ENCODE results near the gene MTCH2.

GRCh38 chr11:47642099-47642855 is at the start of gene MTCH2:
- TF ChIP-seq, protein P1, sequence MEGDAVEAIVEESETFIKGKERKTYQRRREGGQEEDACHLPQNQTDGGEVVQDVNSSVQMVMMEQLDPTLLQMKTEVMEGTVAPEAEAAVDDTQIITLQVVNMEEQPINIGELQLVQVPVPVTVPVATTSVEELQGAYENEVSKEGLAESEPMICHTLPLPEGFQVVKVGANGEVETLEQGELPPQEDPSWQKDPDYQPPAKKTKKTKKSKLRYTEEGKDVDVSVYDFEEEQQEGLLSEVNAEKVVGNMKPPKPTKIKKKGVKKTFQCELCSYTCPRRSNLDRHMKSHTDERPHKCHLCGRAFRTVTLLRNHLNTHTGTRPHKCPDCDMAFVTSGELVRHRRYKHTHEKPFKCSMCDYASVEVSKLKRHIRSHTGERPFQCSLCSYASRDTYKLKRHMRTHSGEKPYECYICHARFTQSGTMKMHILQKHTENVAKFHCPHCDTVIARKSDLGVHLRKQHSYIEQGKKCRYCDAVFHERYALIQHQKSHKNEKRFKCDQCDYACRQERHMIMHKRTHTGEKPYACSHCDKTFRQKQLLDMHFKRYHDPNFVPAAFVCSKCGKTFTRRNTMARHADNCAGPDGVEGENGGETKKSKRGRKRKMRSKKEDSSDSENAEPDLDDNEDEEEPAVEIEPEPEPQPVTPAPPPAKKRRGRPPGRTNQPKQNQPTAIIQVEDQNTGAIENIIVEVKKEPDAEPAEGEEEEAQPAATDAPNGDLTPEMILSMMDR (IDR thresholded peaks at IDR 0.05; ENCODE audit: low read depth, low read length), result no peak
- TF ChIP-seq POLR2A (IDR thresholded peaks at IDR 0.05; ENCODE audit: extremely low read depth, insufficient read length) (peak; percentile 81), MYC (IDR thresholded peaks at IDR 0.05; ENCODE audit: low read depth, low read length) (peak; percentile 93), MAX (IDR thresholded peaks at IDR 0.05; ENCODE audit: low read depth, low read length) (peak; percentile 95)
